RPMI8226 (cell line): ENCODE measurements around the gene NRIP3.
A peak's percentile ranks its signal among the peaks of the same experiment; 100 is the strongest.

Experiments
- DNase-seq: peaks from one replicate; pipeline ENCODE4 v3.0.0-alpha.2; 2015

The NRIP3 gene

GRCh38 chr11:9003573-9004182 is at the start of gene NRIP3:
TSS of gene NRIP3 (minus strand) at chr11:9004001. CDS start at chr11:9003935, 66 bp downstream.
- peak; percentile 35 for DNase-seq

- no peak for DNase-seq
These were observed 48.5 kb upstream of the NRIP3 start for GRCh38 chr11:9052316-9052715.

GRCh38 chr11:9049959-9050358 is 46.2 kb upstream of the NRIP3 start:
- DNase-seq: no peak

DNA sequence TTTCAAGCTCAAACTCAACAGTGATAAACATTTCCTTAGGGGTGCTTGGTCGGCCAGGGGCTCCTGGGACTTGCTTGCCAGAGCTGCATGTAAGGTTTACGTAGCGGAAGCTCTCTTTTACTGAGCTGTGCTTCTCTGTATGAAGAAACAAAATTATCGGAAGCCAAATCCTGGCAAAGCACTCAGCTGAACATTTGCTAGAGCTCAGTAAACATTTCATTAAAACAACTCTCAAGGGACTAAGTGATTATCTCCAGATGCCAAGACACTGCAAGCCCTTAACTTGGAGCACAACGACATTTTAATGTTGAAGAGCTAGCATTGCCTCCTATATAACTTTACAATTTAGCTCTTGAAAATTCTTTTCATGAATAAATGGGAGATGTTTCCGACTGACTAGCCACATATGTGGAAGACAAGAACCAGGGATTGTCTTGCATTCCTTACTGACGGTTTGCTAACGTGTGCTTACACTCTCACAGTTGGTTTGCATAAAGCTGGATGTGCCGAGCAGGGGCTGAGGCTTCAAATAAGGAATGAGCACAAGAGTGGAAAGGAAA is 44.2 kb upstream of the NRIP3 start:
- DNase-seq: no peak

DNA sequence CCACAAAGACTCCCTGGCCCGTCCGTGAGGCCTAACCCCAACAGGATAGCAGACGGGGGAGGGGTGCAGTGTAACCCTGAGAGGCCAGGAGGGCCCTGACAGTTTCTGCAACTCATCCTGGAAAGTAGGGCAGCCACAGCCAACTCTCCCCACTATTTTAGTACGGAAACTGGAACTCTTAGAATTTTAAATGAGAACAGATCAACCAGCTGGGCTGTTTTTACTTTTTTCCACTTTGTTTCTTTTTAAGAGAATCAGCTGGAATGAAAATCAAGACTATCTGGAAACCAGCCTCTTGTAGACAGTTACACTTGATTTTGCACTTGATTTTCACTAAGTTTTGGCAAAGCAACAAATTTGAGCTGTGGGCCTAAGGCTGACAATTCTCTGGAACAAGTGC is 42.7 kb upstream of the NRIP3 start:
- DNase-seq: no peak

GRCh38 chr11:9042488-9042887 is 38.7 kb upstream of the NRIP3 start:
- DNase-seq: no peak

GRCh38 chr11:9041747-9042146 is 37.9 kb upstream of the NRIP3 start:
- no peak for DNase-seq

DNA sequence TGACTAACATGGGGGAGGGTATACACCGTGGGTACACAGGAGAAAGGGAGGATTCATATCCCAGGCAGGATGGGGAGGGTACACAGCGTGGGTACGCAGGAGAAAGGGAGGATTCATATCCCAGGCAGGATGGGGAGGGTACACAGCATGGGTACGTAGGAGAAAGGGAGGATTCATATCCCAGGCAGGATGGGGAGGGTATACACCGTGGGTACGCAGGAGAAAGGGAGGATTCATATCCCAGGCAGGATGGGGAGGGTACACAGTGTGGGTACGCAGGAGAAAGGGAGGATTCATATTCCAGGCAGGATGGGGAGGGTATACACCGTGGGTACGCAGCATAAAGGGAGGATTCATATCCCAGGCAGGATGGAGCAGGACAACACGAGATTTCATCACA is 36.6 kb upstream of the NRIP3 start:
- no peak for DNase-seq

DNA sequence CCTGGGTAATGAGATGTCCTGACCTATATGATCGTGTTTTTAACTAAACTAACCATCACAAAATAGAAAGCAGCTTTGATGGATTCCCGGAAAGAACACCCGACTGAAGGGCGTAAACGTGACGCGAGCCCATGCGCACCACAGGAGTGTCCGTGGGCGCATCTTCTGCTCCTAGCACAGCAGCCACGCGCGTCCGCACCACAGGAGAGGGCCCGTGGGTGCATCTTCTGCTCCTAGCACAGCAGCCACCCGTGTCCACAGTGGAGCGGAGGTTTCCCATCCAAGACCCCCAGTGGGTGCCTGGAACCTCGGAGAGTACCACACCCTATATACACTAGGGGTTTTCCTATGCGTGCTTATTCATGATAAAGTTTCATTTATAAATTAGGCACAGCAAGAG is 36.1 kb upstream of the NRIP3 start:
- DNase-seq: no peak

DNA sequence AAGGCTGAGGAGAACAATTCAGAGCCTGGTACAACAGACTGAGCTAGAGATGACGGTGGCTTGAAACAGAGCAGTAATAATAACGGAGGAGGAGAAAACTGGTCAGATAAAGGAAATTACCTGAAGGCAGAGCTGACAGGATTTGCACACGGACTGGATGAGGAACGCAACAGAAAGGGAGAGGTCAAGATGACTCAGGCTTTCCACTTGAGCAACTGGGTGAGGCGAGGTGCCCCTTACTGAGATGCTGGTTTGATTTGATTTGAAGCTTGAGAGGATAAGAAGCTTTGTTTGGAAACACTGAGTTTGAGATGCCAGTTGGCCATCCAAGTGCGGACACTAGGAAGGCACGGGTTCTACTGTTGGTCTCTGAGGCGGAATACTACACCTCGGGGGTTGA is 35.4 kb upstream of the NRIP3 start:
- no peak for DNase-seq

DNA sequence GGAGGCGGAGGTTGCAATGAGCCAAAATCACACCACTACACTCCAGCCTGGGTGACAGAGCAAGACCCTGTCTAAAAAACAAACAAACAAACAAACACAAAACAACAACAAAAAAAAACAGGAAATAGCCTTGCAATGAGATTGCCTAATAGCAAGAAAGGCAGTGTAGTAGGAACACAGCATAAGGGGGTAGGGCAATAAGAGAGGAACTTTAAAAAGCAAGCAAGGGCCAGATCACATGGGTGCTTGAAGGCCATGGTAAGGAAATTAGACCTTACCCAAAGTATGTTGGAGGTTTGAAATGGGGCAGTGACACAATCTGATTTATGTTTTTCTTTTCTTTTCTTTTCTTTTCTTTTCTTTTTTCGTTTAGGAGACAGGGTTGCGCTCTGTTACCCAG is 34.7 kb upstream of the NRIP3 start:
- no peak for DNase-seq

DNA sequence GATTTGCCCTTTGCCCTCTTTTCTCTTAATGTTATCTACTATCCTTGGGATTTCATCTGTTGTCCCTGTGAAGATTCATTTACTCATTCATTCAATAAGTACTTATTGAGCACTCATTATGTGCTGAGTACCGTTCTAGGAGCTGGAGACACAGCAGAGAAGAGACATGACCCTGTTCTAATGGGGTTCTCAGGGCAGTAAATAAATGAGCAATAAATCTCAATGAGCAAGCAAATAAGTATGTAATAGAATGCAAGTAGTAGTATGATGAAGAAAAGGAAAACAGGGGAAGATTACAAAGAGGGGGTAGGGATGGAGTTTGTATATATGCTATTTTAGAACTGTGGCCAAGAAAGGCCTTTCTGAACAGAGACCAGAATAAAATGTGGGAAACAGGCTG is 34.2 kb upstream of the NRIP3 start:
- DNase-seq: no peak

DNA sequence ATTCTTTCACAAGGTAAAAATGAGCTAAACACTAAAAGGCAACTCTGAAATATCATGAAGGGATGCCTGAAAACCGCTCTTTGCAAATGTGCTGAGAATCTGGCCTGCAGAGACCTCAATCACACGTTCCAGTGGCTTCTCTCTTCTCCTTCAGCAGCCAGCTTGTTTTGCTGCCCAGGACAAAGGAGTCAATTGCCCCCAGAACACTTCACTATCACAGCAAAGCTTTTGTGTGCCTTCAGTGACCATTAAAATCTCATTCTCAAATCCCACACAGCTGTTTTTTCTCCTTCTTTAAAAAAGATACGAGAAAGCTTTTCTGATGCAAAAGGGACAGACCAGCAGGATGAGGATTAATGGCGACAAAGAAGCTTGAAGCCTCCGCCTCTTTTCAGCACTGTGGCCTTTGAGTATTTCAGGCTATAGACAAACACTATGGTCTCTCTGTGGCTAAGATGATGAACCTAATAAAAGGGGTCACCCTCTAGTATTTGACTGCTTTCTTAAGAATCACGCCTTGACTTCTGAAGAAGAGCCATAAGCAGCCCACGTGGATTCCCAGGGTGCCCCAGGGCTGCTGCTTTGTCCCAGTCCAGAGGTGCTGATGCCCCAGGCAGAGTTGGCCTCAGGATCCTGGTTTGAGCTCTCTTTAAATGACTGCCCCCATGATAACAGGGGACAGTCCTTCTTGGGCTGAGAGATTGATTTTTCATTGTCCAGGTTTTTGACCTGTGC is 33.4 kb upstream of the NRIP3 start:
- no peak for DNase-seq

- DNase-seq: no peak
These were observed 26.8 kb upstream of the NRIP3 start for GRCh38 chr11:9030601-9031000.

- DNase-seq: no peak
These were observed 25.6 kb upstream of the NRIP3 start for GRCh38 chr11:9029422-9029821.

DNA sequence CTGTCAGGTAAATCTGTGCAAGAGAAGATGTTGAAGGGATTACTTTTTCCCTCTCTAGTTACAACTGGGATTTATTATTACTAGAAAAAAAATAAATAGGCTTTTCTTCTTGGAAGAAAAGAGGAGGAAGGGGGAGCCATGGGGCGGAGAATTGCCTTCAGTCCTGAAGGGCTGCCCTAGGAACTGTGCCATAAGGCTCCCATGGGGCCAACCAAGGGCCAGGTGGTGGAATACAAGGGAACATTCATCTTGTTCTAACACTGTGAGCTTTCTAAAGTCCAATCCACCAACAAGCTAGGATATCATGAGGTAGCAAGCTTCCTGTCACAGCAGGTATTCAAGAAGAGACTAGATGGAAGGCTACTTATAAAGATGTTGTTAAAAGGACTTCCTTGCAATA is 24.8 kb upstream of the NRIP3 start:
- DNase-seq: no peak

DNA sequence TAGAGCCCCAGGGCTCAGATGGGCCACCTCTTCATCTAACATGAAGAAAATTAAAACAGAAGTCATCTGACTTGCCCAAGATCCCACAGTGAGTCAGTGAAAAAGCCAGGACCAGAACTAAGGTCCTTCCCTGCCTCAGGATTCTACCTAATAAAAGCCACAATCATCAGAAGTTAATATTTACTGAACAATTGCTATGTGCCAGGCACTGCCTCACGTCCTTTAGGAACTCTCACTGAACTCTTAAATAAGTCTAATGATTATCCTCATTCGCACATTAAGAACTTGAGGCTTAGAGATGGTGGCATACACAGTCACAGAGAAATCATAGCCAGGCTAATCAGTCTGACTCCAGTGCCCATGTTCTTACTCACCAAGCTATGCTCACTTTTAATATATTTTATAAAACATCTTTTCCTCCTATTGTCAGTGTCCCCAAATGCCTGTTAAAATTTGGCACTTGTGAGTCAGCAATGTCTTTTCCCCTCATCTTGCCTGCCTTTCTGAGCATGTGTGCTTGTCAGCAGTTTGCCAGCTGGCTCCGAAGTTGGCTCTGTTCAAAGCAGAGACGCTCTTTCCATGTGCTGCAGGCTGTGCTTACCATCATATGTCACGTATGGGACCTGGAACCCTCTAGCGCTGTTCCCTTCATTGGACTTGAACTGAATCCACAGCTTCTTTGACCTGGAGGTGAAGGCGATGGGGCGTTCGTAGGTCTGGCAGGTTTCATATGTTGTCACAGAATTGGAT is 21.5 kb upstream of the NRIP3 start:
- peak; percentile 39 for DNase-seq

GRCh38 chr11:9022961-9023680 is 19.3 kb upstream of the NRIP3 start:
- DNase-seq: no peak

GRCh38 chr11:9020916-9021315 is 17.1 kb upstream of the NRIP3 start:
- no peak for DNase-seq

DNA sequence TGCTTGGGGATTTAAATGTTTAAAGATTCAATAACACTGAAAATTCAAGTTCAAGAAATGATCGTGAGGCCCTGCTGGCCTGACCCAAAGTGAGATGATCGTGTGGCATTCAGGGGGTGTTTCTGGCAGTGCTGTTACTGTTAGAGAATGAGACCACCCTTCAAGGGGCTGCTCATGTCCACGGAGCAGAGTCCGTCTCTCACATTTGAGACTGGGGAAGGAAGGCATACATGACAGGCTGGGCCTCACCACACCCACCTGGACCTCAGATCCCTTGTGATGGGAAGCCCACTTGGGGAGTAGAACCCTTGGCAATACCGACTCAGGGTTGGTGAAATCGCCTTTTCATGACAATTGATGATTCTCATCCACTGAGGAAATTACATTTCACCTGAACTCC is 16.1 kb upstream of the NRIP3 start:
- DNase-seq: no peak

- no peak for DNase-seq
These were observed 14.0 kb upstream of the NRIP3 start for GRCh38 chr11:9017773-9018172.

GRCh38 chr11:9016916-9017642 is 13.3 kb upstream of the NRIP3 start:
- no peak for DNase-seq
